Heart right ventricle (tissue), 16 donors: ENCODE data around the gene EHMT1. TPM values are rescaled to one million over a fixed set of nuclear protein-coding genes. Genes with fewer than 3 reads are reported as not detected.
A peak's percentile ranks its signal among the peaks of the same experiment; 100 is the strongest.
"Not testable (repeated sequence)": the region's sequence is repeated elsewhere in the genome, so short reads cannot be mapped to it uniquely, and the experiment has no call there.

ENCODE experiments used
- ATAC-seq, 8 donors: fragments of 200-7000 bp; cut with Tn5 transposase; one replicate each; pipeline ENCODE4 v1.9.1; 2020; ENCODE audit warnings: mild to moderate bottlenecking in 8 of 8, moderate library complexity in 8 of 8, moderate number of reproducible peaks in 1 of 8
- DNase-seq, 2 donors: peaks; one replicate each; pipeline ENCODE4 v3.0.0-alpha.2; 2020
- H3K27ac ChIP-seq, 10 donors: fragments of 200-600 bp; sonication (generic) in 2 of 10; one replicate each; pipeline versions ENCODE4 v1.5.0 to v1.8.0; 2020 to 2022; ENCODE audit warnings: mild to moderate bottlenecking in 3 of 10
- H3K27me3 ChIP-seq, 7 donors: fragments of 200-600 bp; one replicate each; pipeline ENCODE4 v1.8.0; 2021 to 2022; ENCODE audit warnings: mild to moderate bottlenecking in 2 of 7
- H3K36me3 ChIP-seq, 9 donors: fragments of 200-600 bp; sonication (generic) in 1 of 9; one replicate each; pipeline versions ENCODE4 v1.5.0 to v1.8.0; 2020 to 2022; ENCODE audit warnings: mild to moderate bottlenecking in 2 of 9
- H3K4me1 ChIP-seq, 9 donors: fragments of 200-600 bp; sonication (generic) in 1 of 9; one replicate each; pipeline versions ENCODE4 v1.5.0 to v1.8.0; 2020 to 2022; ENCODE audit warnings: mild to moderate bottlenecking in 4 of 9
- H3K4me3 ChIP-seq, 10 donors: fragments of 200-600 bp; sonication (generic) in 2 of 10; one replicate each; pipeline versions ENCODE4 v1.5.0 to v1.8.0; 2020 to 2022; ENCODE audit warnings: mild to moderate bottlenecking in 7 of 10, moderate library complexity in 2 of 10
- H3K9me3 ChIP-seq, 11 donors: fragments of 200-600 bp in 10 of 11; sonication (generic) in 2 of 11; one replicate each; pipeline versions ENCODE4 v1.5.0 to v1.8.0; 2013 to 2022; ENCODE audit warnings: mild to moderate bottlenecking in 2 of 11, control low read depth in 1 of 11, moderate library complexity in 1 of 11
- WGBS, 2 donors: extraction: QIAGEN DNeasy Blood & Tissue Kit; methylation state at CpG; one replicate each; pipeline ENCODE4 v1.1.7; 2013; ENCODE audit warnings: inconsistent platforms in 1 of 2; 5-methylcytosine and 5-hydroxymethylcytosine counted together
- intact Hi-C, 10 donors: fragments of 100-400 bp; cut with DNase I; formaldehyde crosslinking; loops; one replicate each; pipeline versions ENCODE4 v1.11.1 to v1.14.2; 2022
- polyA plus RNA-seq, 2 donors: library from polyadenylated mRNA; stranded (reverse); fragments of 200-250 nt; gene quantifications; one replicate each; pipeline ENCODE4 v1.2.3, GENCODE V29; 2013
- total RNA-seq, 10 donors: library from RNA; stranded (reverse); fragmentation: NEBNext Ultra II Directional in 3 of 10; extraction: Animal tissue kit (Norgen Biotek cat#: 25700) in 3 of 10; gene quantifications; one replicate each; pipeline versions ENCODE4 v1.2.1 to v1.2.4, GENCODE V29; 2021 to 2023
- TF ChIP-seq, protein P1 (sequence below), 9 donors: fragments of 200-600 bp; sonication (generic) in 2 of 9; IDR thresholded peaks; one replicate each; pipeline versions ENCODE4 v1.5.0 to v1.8.0; 2021 to 2022; ENCODE audit warnings: antibody characterized with exemption in 9 of 9, mild to moderate bottlenecking in 5 of 9, moderate library complexity in 1 of 9
- donor health status: Arrhythmogenic right ventricular cardiomyopathy.
- donor health status: ischemic (EF 13 %, LVEDD 7.1; RV severe dilation, severe dysfunction).
- donor health status: healthy with polysubstance abuse.
- donor health status: DM: no; HTN: yes; CAD: no.
- donor health status: DM: no; HTN: no; CAD: no.
- donor health status: ischemic (EF 25% LVEDD 6.9; RV normal size, moderate dysfunction).
- donor health status: ischemic (EF 25% LVEDD 5.7; RV mildly dilated, moderate dysfunction).
- donor health status: healthy.
- donor health status: DM: yes; HTN: yes; CAD: no.
- donor health status: Ischemic cardiomyopathy.
- donor health status: ischemic (EF 35%, LVEDD 5.7; RV mildly dilated, moderate dysfunction).
- donor health status: nonischemic (EF 11% LVEDD 7.7; RV severe dilation, severe dysfunction).
- donor health status: DM: yes; HTN: yes; CAD: no.
- donor health status: PGD.
- donor health status: ischemic (EF 29% LVEDD 5.4; RV normal size, mild dysfunction).
- donor health status: nonischemic (EF 23%, LVEDD 6.1; RV moderate dilation, normal function).

EHMT1 gene
- total and polyA plus RNA-seq, 12 donors, result 19.6 to 45.1 (median 31.1) TPM

DNA sequence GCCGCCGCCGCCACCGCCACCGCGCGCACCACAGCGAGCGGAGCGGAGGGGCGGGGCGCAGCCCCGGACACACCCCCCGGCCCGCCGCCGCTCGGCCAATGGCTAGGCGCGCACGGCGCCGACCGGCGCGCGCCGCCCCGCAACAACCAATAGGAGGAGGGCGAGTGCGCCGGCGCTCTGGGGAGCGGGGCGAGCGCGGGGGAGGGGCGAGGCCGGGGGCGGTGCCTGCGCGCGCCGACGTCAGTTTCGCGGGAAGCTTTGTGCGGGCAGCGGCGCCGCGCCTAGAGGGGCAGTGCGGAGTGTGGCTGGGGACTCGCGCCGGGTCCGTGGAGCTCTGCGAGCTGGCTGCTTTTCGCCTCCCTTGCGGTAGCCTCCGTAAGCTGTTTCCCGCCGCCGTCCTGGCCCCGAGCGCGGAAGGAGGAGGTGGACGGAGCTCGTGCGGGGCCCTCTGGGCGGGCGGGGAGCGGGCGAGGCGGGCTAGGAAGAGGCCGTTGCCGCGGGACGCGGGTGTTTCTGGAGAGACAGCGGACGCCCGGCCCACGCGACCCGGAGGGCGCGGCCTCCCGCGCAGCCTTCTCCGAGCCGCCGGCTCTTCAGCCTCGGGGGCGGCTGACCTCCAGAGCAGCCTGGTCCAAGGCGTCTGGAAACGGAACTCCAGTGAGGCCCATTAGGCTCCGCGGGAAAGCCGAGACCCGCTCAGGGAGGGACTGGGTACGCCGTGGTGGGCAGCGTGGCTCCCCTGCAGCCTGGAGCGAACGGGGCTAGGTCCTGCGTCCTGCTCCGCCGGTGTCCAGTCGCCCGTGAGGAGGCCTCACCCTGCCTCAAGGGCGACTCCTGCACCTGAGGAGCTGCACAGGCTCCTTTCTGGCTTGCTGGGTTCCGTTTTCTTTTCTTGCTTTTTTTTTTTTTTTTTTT lies 28.1 kb upstream of the EHMT1 start, which contains the start of gene ZMYND19:
TSS of gene ZMYND19 (minus strand) at position 44 of the 915 bp plus-strand sequence. CDS start 249 bp downstream, outside the sequence.
- Histone ChIP-seq H3K4me1 (peaks cover 10 to 25% (median 17%) of the 10 kb centered on the region in 9 donors), H3K27me3 (no peaks in the 10 kb centered on the region), H3K4me3 (peak within 1 kb of the TSS; percentile 61 to 99 (median 88)), H3K9me3 (no peaks in the 10 kb centered on the region), H3K27ac (peak within 1 kb of the TSS in 7 of 10 donors; percentile 19 to 75 (median 31)), H3K36me3 (peaks cover 0 to 27% (median 14%) of the 10 kb centered on the region in 9 donors)
- intact Hi-C loops, result no loop called here
- DNase-seq (peak; percentile 87 to 93), ATAC-seq (peak; percentile 96 to 100 (median 99))
- TF ChIP-seq, protein P1, sequence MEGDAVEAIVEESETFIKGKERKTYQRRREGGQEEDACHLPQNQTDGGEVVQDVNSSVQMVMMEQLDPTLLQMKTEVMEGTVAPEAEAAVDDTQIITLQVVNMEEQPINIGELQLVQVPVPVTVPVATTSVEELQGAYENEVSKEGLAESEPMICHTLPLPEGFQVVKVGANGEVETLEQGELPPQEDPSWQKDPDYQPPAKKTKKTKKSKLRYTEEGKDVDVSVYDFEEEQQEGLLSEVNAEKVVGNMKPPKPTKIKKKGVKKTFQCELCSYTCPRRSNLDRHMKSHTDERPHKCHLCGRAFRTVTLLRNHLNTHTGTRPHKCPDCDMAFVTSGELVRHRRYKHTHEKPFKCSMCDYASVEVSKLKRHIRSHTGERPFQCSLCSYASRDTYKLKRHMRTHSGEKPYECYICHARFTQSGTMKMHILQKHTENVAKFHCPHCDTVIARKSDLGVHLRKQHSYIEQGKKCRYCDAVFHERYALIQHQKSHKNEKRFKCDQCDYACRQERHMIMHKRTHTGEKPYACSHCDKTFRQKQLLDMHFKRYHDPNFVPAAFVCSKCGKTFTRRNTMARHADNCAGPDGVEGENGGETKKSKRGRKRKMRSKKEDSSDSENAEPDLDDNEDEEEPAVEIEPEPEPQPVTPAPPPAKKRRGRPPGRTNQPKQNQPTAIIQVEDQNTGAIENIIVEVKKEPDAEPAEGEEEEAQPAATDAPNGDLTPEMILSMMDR (IDR thresholded peaks at IDR 0.05), result peak in 1 of 9 donors; percentile 14
- WGBS, 2 donors, result 1 to 2% methylated on average over 91 to 113 of the region's 113 CpGs

DNA sequence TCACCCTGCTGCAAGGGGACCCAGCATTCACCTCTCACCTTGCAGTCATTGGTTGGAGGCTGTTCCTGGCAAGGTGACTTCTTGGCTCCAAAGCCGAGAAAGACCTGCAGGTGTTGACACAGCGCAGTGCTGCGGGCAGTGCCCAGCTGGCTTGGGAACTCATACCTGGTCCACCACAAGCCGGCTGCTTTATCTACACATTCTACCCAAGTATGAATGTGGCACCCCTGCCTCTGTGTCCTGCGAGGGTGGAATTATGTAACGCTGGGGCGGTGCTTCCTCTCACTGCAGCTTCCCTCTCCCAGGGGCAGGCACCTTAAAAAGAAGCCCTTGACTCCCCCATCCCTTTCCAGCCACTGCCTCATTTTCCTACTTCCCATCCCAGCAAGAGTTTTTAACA lies 26.0 kb upstream of the EHMT1 start:
- no peak for DNase-seq
- peaks cover 0 to 9% (median 4%) of the 10 kb centered on the region in 9 donors for H3K36me3 ChIP-seq

DNA sequence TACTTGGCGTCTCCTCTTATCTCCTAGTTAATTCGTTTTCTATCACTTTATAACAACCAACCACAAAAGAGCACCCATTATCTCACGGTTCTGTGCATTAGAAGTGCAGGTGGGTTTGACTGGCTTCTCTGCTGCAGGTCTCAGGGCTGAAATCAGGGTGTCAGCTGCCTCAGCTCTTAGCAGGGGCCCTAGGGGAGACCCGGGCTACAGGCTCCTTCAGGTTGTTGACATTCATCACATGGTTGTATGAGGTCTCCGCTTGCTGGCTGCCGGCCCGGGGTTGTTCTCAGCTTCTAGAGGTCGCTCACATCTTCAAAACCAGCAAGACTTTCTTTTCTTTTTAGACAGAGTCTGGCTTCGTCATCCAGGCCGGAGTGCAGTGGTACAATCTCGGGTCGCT lies 25.6 kb upstream of the EHMT1 start:
- H3K4me1 ChIP-seq, result peaks cover 10 to 25% (median 17%) of the 10 kb centered on the region in 9 donors
- peaks cover 0 to 5% (median under 1%) of the 10 kb centered on the region in 9 donors for H3K36me3 ChIP-seq
- H3K4me3 ChIP-seq, result no peak overlapping the region
- H3K9me3 ChIP-seq, result no peaks in the 10 kb centered on the region
- H3K27ac ChIP-seq, result no peak overlapping the region
- WGBS, 2 donors, result 59 to 71% methylated on average over 12 of the region's 12 CpGs
- H3K27me3 ChIP-seq, result no peaks in the 10 kb centered on the region
- intact Hi-C loops, result no loop called here
- TF ChIP-seq, protein P1 (IDR thresholded peaks at IDR 0.05), result no peak
- DNase-seq, result no peak
- ATAC-seq, result no peak

More for the DNA sequence above, 26.0 kb upstream of the EHMT1 start:
- TF ChIP-seq, protein P1 (IDR thresholded peaks at IDR 0.05), result no peak
- intact Hi-C loops, result no loop called here
- H3K27ac ChIP-seq, result no peak overlapping the region
- H3K27me3 ChIP-seq, result no peaks in the 10 kb centered on the region
- H3K4me1 ChIP-seq, result peaks cover 10 to 25% (median 17%) of the 10 kb centered on the region in 9 donors
- ATAC-seq, result no peak
- H3K9me3 ChIP-seq, result no peaks in the 10 kb centered on the region
- no peak overlapping the region for H3K4me3 ChIP-seq
- WGBS, 2 donors, result 64 to 74% methylated on average over 7 of the region's 7 CpGs

DNA sequence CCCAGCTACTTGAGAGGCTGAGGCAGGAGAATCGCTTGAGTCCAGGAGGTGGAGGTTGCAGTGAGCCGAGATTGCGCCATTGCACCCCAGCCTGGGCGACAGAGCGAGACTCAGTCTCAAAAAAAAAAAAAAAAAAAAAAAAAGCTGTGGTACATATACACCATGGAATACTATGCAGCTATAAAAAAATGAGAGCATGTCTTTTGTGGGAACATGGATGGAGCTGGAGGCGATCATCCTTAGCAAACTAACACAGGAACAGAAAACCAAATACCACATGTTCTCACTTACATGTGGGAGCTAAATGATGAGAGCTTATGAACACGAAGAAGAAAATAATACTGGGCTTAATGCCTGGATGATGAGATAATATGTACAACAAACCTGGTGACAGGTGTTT lies 22.2 kb upstream of the EHMT1 start:
- H3K9me3 ChIP-seq, ATAC-seq, DNase-seq, intact Hi-C loops, H3K27me3 ChIP-seq, H3K27ac ChIP-seq, H3K4me3 ChIP-seq, H3K4me1 ChIP-seq, H3K36me3 ChIP-seq: not testable (repeated sequence)
- WGBS, 2 donors, result 94 to 97% methylated on average over 7 of the region's 7 CpGs
